GF-D8 (cell line): ENCODE results near the gene LRRC63.
"Not testable (repeated sequence)": the region's sequence is repeated elsewhere in the genome, so short reads cannot be mapped to it uniquely, and the experiment has no call there.

Source experiments
- DNase-seq: peaks from one replicate; lab custom pipeline; 2025; lab: John Stamatoyannopoulos, UW

Gene LRRC63

GRCh38 chr13:46181840-46182490 lies 29.8 kb upstream of the LRRC63 start, which contains the start of gene LCP1:
TSS of gene LCP1 (minus strand) at chr13:46182177. CDS start at chr13:46159662, 22,515 bp downstream.
- peak; percentile 94 for DNase-seq

- DNase-seq: no peak
These were observed 29.2 kb upstream of the LRRC63 start for GRCh38 chr13:46182491-46182877.

- no peak for DNase-seq
These were observed 28.4 kb upstream of the LRRC63 start for GRCh38 chr13:46183018-46183946.

- peak; percentile 59 for DNase-seq
These were observed 27.4 kb upstream of the LRRC63 start for GRCh38 chr13:46184277-46184699.

GRCh38 chr13:46185634-46186033 lies 26.1 kb upstream of the LRRC63 start:
- DNase-seq: no peak

- DNase-seq: peak; percentile 11
These were observed 19.3 kb upstream of the LRRC63 start for GRCh38 chr13:46192412-46192811.

- no peak for DNase-seq
These were observed 16.7 kb upstream of the LRRC63 start for GRCh38 chr13:46195016-46195415.

GRCh38 chr13:46197299-46198048 lies 14.3 kb upstream of the LRRC63 start:
- DNase-seq: no peak

- no peak for DNase-seq
These were observed 13.0 kb upstream of the LRRC63 start for GRCh38 chr13:46198696-46199193.

GRCh38 chr13:46202188-46202795 lies 9.4 kb upstream of the LRRC63 start:
- DNase-seq: no peak

- DNase-seq: no peak
These were observed 8.8 kb upstream of the LRRC63 start for GRCh38 chr13:46202966-46203365.

GRCh38 chr13:46206143-46206542 lies 5.6 kb upstream of the LRRC63 start:
- DNase-seq: no peak

- no peak for DNase-seq
These were observed 3.9 kb upstream of the LRRC63 start for GRCh38 chr13:46207828-46208227.

GRCh38 chr13:46210362-46211083 lies 1.2 kb upstream of the LRRC63 start:
- DNase-seq: no peak

GRCh38 chr13:46211116-46211482 lies 629 bp upstream of the LRRC63 start:
- peak; percentile 51 for DNase-seq

GRCh38 chr13:46213242-46213641 lies 1.5 kb downstream of the LRRC63 start:
- no peak for DNase-seq

GRCh38 chr13:46214741-46215140 lies 3.0 kb downstream of the LRRC63 start:
- not testable (repeated sequence) for DNase-seq

GRCh38 chr13:46220234-46220633 lies 8.5 kb downstream of the LRRC63 start:
- not testable (repeated sequence) for DNase-seq

GRCh38 chr13:46229251-46229650 lies 17.5 kb downstream of the LRRC63 start:
- DNase-seq: no peak

GRCh38 chr13:46232281-46232680 lies 20.6 kb downstream of the LRRC63 start:
- no peak for DNase-seq

- no peak for DNase-seq
These were observed 23.6 kb downstream of the LRRC63 start for GRCh38 chr13:46235286-46235685.
